ENCODE data around the gene P2RX3. TPM values are rescaled to one million over a fixed set of nuclear protein-coding genes. Genes with fewer than 3 reads are reported as not detected.

Gene P2RX3
- total and polyA plus RNA-seq, 2 of the 8 experiments (the other 6 are each of a cell fraction or from before 2014, with no cell fraction given) = 0.45 to 0.47 TPM

DNA sequence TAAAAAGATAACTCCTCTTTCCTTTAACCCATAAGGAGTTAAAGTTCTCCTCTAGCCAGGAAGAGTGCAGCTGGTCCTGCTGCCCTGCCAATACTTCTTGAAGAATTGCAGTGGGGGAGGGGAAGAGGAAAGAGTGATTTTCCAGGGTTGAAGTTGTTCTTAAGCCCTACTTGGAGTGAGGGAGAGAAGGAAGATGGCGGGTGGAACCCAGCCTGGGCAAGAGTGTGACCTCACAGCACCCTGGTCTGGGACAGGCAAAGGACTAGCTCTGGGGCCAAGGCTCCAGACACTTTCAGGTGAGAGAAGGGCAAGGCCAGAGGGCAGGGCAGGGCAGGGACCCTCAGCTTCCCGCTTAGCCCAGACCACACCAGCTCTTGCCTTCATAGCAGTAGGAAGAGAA, 20.0 kb upstream of the P2RX3 start:
- Histone ChIP-seq H3K4me1 (replicated peaks in 1 of 4; ENCODE audit: control insufficient read depth in 3 of 4, insufficient read depth in 4 of 4, low read length in 3 of 4) (peaks cover 5 to 29% (median 23%) of the 10 kb centered on the region in 4 experiments), H3K9ac (replicated peaks in 1 of 4; ENCODE audit: extremely low read depth in 1 of 4, low read depth in 3 of 4, low read length in 3 of 4) (no peak overlapping the region), H2BK20ac (ENCODE audit: low read length) (no peak overlapping the region), H2BK12ac (ENCODE audit: low read depth, low read length) (no peak overlapping the region), H2BK5ac (ENCODE audit: low read depth, low read length) (no peak overlapping the region), H3K36me3 (ENCODE audit: control insufficient read depth in 2 of 4, insufficient read depth in 4 of 4, low read length in 3 of 4) (peaks cover 18 to 72% (median 52%) of the 10 kb centered on the region in 4 experiments), H3K27me3 (replicated peaks in 1 of 4; ENCODE audit: control insufficient read depth in 3 of 4, extremely low read depth in 1 of 4, insufficient read depth in 3 of 4, low read length in 3 of 4) (no peaks in the 10 kb centered on the region), H4K91ac (replicated peaks; ENCODE audit: insufficient read length, low read length) (no peak overlapping the region), H4K5ac (ENCODE audit: insufficient read length, low read depth, low read length) (no peak overlapping the region), H2AFZ (ENCODE audit: low read length) (no peak overlapping the region), H3K14ac (ENCODE audit: insufficient read length) (no peak overlapping the region), H3K56ac (replicated peaks; ENCODE audit: insufficient read length, low read depth, low read length) (no peak overlapping the region), H3K4me2 (ENCODE audit: insufficient read depth in 1 of 2, low read depth in 2 of 2, low read length in 2 of 2) (no peak overlapping the region), H3K9me3 (ENCODE audit: insufficient read depth in 2 of 2, low read depth in 1 of 2, low read length in 1 of 2) (no peaks in the 10 kb centered on the region), H3K23me2 (ENCODE audit: low read depth, low read length) (peaks cover 4% of the 10 kb centered on the region; the same call in 1 of the 2 replicates), H3K4me3 (ENCODE audit: extremely low read depth in 1 of 4, insufficient read depth in 2 of 4, low read depth in 3 of 4, low read length in 4 of 4) (no peak overlapping the region), H3K23ac (ENCODE audit: insufficient read length) (no peak overlapping the region), H3K79me2 (ENCODE audit: control insufficient read depth in 1 of 2, insufficient read depth in 2 of 2, low read length in 2 of 2) (peaks cover 8 to 36% of the 10 kb centered on the region in 2 experiments), H3K27ac (ENCODE audit: low read depth, low read length) (no peak overlapping the region), H4K8ac (ENCODE audit: extremely low read depth, insufficient read depth, low read length) (no peak overlapping the region; the same call in 1 of the 2 replicates), H2BK15ac (ENCODE audit: low read length) (no peak overlapping the region), H3K4ac (replicated peaks; ENCODE audit: insufficient read length, low read depth, low read length) (no peak overlapping the region), H2BK120ac (replicated peaks; ENCODE audit: low read depth, low read length) (no peak overlapping the region), H4K20me1 (replicated peaks in 1 of 2; ENCODE audit: control insufficient read depth in 1 of 2, insufficient read depth in 2 of 2, low read length in 2 of 2) (peaks cover 3 to 19% of the 10 kb centered on the region in 2 experiments), H3K79me1 (ENCODE audit: low read depth, low read length) (peaks cover 24% of the 10 kb centered on the region), H3K18ac (ENCODE audit: extremely low read depth, low read length) (no peak overlapping the region), H2AK5ac (ENCODE audit: low read depth, low read length) (no peak overlapping the region)
- WGBS, 2 experiments (ENCODE audit: extremely low coverage in 1 of 2, insufficient coverage in 1 of 2, insufficient read length in 1 of 2, insufficient replicate concordance in 2 of 2, low coverage in 1 of 2, low lambda C conversion rate in 2 of 2, missing lambda C conversion rate in 1 of 2) = 100% methylated on average over 1 of the region's 2 CpGs; no CpG with 5 or more reads in 1 of the 2 experiments
- no peak for DNase-seq (ENCODE audit: low read depth in 1 of 2, low spot score in 2 of 2)
- ChIA-PET POLR2A (ENCODE audit: partially characterized antibody) (interaction anchor here (1.0 to 45.7 kb wide), 3 partner anchors 6 to 115 kb away, joined by 3 to 1279 read pairs (median 1279); partner anchors contain the start of genes P2RX3, SSRP1 and TNKS1BP1), CTCF (ENCODE audit: partially characterized antibody) (interaction anchor here (1.3 to 2.1 kb wide), 2 partner anchors 15 to 69 kb away, joined by 4 to 8 read pairs; no protein-coding TSS in a partner anchor)
- TF ChIP-seq PHF8 (conservative IDR thresholded peaks at IDR 0.05; ENCODE audit: low read depth, low read length) (no peak), KDM1A (IDR thresholded peaks at IDR 0.05; ENCODE audit: borderline replicate concordance, low read length) (no peak), CEBPB (IDR thresholded peaks at IDR 0.05; ENCODE audit: low read depth, low read length) (no peak), SIN3A (conservative IDR thresholded peaks at IDR 0.05 in 1 of 2, IDR thresholded peaks at IDR 0.05 in 1 of 2; ENCODE audit: low read depth in 1 of 2, low read length in 2 of 2) (no peak), CBX5 (IDR thresholded peaks at IDR 0.05; ENCODE audit: low read depth, low read length) (no peak)
- FAIRE-seq = no peak

All from H1 (cell line).